HK-2 (cell line): ENCODE measurements around the gene LMO3.
"Not testable (repeated sequence)": the region's sequence is repeated elsewhere in the genome, so short reads cannot be mapped to it uniquely, and the experiment has no call there.

Source experiments
- DNase-seq: peaks from one replicate; pipeline ENCODE4 v3.0.0-alpha.2; 2018; ENCODE audit not compliant: unreplicated experiment

Gene LMO3

DNA sequence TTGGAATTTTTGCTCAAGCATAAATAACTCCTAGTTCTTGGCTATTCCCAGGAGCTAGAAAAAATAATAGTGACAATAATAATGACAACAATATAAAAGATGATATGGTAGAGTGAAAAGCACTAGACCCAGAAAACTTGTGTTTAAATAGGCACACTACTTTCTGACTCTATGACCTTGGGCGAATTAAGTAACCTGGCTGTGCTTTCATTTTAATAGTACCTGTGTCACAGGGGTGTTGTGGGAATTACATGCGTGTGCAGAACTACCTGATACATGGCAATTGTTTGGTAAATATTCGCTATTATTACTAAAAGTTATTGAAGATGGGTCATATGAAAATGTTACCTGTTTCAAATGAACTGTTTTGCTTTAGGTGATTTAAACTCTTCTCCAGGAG is 60.1 kb downstream of the LMO3 start:
- no peak for DNase-seq

DNA sequence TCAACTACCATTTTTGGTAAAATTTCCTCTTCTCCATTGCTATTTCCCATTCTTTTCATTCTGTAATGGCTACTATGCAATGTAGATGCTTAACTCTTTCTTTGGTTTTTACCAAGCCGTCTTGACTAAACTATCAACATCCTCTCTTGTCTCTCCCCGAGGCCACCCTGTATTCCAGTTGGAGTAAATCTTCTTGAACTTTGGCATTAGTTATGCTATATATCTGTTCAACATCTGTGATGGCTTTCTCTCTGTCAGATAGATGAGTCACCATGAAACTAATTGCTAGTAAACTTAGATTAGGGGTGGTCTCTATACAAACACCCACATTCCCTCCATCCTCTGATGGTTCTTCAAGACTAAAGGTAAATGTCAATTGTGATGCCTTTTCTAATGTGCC is 63.4 kb downstream of the LMO3 start:
- DNase-seq: no peak

DNA sequence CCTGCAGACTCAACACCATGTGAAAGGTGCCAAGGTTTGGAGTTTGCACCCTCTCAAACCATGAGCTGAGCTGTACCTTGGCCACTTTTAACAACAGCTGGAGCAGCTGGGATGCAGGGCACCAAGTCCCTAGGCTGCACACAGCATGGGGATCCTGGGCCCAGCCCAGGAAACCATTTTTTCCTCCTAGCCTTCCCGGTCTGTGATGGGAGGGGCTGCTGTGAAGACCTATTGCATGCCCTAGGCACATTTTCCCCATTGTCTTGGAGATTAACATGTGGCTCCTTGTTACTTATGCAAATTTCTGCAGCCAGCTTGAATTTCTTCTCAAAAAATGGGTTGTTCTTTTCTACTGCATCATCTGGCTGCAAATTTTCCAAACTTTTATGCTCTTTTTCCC is 68.3 kb downstream of the LMO3 start:
- not testable (repeated sequence) for DNase-seq

DNA sequence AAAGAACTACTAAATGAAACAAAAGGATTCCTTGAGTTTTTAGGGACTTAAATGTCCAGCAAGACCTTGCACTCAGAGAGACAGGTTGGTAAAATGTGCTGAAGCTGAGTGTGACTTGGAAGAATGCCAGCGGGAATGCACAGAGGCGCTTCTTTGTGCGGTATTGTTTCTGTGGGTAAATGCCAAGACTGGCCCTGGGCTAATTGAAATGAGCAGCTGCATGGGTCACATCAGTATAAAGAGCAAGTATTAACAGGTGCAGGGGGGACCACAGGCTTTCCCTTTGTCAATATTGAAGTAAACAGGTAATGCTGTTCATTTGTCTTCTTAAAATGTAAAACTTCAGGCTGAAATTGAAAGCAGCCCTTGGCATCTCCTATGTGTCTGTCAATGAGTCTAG is 74.3 kb downstream of the LMO3 start:
- no peak for DNase-seq

DNA sequence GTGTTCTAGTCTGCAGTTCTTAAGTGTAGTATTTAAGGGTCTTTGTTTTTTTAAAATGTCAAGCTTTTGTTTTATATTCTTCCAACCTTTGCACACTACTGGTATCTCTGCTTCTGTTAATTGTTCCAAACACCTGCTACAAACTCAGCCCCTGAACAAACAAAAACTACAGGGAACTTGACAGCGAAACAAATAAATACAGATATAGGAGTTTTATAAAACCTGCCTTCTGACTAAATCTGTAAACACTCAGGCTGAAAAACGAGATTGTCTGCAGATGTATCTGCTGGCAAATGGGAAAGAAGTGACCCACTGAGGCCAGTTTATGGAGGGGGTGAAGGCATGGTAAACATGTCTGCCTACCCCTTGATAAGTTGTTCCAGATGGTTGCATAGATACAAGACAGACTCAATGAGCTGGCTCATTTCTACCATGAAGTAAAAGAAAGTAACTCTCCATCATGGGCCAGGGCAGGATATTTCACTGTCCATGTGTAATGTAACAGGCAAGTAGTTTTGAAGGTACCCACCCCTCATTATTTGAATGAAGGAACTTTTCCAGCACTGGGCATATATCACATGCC is 75.6 kb downstream of the LMO3 start:
- no peak for DNase-seq

DNA sequence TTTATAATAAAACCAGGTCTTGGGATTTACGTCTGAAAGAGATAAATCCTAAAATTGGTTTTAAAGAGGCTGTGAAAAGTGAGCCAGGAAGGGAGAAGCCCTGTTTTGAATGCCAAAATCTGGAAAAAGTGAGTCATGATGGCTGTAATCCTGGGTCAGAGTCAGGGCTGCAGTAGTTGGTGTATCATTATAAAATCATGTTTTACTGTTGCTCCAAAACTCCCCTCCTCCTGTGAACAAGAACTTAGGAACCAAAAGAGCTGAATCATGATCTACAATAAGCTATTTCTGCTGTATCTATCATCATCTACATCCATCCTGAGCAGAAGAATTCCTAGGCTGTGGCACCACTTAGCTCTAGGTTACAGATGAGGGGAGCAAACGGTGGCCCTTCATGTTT is 79.3 kb downstream of the LMO3 start:
- DNase-seq: no peak

DNA sequence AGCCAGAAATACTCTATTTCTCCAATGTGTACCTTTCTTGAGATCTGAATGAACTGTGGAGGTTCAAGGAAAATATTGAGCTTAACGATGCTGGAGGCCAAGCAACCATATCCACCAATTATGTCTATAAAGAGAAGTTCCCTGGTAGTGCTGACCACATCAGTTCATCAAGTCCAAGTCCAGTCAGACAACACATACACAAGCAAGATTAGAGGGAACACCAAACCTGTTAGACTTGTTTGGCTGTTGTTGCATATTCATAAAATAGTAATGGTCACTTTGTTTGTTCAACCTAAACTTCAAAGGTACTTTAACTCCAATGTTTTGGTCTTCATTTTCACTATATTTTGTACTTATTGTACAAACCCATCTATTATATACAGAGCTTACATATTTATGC is 81.6 kb downstream of the LMO3 start:
- no peak for DNase-seq

DNA sequence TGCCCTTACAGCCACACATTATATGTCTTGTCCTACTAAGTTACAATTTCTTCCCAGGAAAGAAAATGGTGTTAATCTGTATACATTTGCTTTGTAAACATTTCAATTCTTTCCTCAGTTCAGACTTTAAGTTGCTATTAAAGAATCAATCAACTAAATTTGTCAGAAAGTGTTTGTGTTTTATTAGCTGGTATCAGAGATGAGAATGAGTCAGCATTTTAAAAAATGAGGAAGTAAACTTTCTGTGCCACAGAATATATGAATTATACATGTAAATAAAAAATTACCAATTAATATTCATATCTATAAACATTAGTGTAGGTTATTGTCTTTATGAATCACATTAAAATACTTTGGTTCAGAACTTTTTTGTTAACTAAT is 82.0 kb downstream of the LMO3 start:
- no peak for DNase-seq

DNA sequence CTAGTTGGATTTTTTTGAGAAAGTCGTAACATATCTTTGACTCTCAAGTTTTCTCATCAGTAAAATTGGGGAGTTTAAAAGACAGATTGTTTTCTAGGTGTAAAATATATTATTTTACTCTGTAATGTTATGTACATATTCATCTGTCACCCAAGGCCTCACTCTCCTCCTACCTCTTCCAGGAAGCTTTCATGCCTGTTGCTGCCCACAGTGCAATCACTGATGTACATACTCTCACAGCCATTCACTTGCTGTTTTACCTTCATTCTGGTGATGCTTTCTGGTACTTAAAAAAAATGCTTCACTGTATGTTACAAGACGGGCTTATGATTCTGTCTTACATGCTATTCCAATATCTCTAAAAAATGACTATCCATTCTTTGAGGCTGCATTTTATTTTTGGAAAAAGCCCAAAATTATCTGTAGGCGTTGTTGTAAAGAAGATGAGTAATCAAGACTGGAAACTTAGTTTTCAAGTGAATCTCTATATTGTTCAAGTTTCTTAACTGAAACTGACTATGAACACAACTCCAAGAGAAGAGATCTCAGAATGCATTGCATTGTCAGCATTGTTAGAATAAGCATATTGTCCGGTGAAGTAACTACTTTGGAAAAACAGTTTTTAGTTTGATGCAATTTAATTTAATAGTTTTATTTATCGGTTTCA is 82.5 kb downstream of the LMO3 start:
- DNase-seq: no peak

DNA sequence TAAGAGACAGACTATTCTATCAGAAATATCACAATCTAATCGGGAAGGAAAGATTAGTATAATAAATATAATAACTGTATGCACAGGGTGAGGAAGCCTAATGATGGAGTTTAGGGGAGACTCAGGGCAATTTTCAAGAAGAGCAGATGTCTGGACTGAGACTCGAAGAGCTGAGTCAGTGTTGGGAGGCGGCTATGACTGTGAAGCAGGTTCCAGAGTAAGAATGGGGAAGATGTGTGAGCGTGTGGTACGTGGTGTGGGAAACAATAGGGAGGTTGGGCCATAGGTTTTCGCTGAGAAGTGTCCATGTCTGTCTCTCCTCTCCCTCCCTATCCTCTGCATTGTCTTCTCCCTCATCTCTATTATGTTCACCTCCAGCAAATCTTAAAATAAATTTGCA is 85.6 kb downstream of the LMO3 start:
- no peak for DNase-seq

DNA sequence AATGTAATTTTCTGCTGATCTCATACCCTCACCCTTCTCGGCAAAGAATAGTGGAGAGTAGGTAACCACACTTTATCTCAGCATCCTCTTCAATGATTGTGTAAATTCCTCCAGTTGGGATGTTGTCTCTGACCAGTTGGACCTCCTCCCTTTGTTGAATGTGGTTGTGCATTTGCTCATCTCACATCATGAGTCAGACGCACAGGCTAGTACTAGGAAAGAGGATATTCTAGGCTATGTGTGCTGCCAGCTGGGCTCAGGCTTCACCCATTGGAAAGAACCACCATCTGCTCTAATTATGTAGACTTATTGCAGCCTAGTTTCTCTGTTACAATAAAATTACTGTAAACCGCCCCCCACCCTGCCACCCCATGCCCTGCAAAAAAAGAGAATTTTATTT is 90.3 kb downstream of the LMO3 start:
- no peak for DNase-seq

DNA sequence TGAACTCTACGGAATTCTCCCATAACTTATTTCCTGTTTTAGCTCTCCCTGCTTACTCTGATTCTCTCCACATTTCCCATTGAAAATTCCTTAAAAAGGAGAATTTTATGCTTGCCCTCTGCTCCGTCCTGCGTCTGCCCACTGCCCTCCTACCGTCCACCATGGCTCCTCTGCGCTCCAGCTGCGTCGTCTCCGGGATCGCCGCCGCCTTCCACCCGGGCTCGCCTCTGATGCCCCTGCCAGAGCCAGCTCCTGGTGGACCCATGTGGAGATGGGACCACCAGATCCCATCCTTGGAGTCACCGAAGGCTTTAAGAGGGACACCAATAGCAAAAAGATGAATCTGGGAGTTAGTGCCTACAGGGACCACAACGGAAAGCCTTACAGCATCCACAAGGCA is 92.7 kb downstream of the LMO3 start:
- no peak for DNase-seq

DNA sequence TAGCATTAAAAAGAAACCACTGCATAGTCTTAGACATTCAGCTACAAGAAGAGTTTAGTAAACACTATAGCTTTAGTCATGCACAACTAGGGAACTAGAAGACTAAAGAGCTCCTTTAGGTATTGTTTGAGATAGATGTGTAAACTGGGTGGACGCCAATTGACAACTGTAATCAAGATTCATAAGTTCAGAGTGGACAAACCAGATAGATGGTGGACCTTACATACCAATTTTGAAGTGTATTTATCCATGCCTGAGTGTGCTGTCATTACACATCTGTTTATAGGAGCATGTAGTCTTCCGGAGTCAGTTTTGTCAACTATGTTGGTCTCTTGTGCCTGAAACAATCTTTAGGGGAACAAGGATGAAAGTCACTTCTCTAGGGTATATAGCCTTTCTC is 96.6 kb downstream of the LMO3 start:
- no peak for DNase-seq

DNA sequence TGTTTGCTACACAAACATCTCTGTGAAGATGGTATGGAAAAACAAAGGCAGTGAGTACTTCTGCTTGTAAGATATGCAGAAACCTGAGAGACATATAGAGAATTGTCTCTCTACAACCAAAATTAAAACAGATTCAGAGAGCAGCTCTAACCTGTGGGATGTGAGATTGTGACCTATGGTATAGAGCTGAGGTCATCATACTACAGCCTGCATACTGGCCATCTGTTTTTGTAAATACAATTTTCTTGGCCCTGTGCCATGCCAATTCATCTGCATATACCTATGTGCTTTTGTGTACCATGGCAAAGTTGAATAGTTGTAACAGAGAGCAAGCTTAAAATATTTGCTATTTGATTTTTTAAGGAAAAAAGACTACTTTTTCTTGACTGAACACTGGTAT is 99.6 kb downstream of the LMO3 start:
- no peak for DNase-seq

DNA sequence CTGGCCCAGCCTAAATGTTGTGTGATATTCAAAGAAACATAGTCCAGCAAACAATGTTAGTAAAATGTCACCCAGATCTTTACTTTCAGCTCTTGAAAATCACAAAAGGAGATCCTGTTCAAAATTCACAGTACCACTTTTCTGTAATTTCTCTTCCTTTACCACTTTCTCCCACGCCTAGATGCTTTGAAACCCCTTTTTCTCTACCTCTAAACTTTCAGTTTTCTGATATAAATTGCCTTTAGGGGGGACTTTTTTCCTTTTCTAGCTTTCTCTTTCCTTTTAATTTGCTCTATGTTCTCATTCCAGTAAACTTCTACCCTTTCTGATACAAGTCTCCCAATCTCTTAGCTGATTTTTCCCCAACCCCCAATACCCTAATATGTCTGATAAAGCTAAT is 101.8 kb downstream of the LMO3 start:
- DNase-seq: no peak

DNA sequence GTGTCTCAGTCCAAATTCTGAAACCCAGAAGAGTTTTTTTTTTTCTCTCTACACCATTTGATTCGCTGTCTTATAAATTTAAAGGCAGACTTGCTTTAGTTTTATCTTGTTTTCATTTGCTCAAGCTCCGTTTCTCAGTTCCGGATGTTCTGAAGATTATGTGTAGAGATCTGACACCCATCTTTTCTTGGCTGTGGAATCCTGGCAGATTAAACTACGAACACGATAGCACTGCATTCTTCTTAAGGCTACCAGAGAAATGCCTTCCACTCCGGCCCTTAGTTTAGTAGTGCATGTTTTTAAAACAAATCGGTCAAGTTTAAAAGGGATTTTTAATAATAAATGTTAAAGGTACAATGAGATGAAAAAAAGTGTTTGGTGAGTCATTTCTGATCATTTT is 106.4 kb downstream of the LMO3 start:
- no peak for DNase-seq
